GM11168 (cell line): ENCODE data around the gene CBFA2T2.
"Not testable (repeated sequence)": the region's sequence is repeated elsewhere in the genome, so short reads cannot be mapped to it uniquely, and the experiment has no call there.

Experiments used
- in situ Hi-C: fragments of 300-500 bp; cut with MboI; formaldehyde crosslinking; loops from one replicate; pipeline ENCODE4 v1.12.0; 2022; ENCODE audit warnings: low sequenced_read_pairs; ENCODE audit not compliant: unreplicated experiment

CBFA2T2 gene

DNA sequence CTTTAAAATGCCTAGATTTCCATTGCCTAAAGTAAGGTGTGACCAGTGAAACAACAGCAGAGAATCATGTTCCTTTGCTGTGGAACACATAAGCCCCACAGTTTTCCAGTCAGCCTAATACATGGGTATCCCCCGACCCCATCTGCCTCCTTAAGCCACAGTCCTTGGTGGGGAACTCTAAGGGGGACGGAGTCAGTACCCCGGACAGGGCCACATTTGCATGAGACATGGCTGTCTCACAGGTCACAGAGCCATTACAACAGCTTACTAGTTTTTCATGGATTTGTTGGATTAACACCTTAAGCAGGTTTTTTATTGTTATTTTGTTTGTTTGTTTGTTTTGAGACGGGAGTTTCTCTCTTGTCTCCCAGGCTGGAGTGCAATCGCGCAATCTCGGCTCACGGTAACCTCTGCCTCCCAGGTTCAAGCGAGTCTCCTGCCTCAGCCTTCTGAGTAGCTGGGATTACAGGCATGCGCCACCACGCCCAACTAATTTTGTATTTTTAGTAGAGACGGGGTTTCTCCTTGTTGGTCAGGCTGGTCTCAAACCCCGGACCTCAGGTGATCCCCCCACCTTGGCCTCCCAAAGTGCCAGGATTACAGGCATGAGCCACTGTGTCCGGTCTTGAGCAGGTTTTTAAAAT, 157.2 kb downstream of the CBFA2T2 start:
- in situ Hi-C loops: not testable (repeated sequence)

DNA sequence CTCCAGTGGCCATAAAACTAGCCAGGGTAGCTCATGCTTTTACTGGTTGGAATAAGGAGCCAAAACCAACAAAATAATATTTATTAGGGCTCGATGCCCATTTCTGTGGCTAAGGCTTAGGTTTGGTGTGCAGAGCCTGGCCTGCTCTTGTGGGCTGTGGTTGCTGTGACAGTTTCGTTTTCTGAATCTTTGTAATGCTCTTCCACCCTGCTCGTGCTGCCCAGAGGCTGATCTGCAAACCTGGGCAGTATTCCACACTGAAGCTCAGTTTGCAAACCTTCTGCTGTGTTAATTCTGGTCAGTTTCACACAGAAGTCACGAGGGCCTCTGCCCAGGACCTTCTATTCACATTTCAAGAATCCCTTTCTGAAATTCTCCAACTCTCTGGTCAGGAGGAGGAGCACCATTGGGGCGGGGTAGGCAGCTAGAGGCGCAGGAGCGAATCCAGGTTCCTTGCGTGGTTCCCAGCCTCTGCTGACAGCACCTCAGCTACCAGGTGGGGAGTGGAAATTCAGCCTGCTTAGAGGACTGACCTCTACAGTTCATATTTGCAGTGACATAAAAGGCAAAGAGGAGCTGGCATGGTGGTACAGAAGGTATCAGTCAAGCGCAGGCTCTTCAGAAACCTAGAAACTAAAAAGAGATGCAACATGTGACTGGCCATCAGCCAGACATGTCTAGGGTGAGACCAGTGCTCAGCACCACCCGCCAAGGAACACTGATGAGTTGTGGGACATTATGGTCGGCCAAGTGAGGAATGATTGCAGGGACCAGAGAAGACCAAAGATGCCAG, 157.9 kb downstream of the CBFA2T2 start:
- in situ Hi-C loops: no loop called here

DNA sequence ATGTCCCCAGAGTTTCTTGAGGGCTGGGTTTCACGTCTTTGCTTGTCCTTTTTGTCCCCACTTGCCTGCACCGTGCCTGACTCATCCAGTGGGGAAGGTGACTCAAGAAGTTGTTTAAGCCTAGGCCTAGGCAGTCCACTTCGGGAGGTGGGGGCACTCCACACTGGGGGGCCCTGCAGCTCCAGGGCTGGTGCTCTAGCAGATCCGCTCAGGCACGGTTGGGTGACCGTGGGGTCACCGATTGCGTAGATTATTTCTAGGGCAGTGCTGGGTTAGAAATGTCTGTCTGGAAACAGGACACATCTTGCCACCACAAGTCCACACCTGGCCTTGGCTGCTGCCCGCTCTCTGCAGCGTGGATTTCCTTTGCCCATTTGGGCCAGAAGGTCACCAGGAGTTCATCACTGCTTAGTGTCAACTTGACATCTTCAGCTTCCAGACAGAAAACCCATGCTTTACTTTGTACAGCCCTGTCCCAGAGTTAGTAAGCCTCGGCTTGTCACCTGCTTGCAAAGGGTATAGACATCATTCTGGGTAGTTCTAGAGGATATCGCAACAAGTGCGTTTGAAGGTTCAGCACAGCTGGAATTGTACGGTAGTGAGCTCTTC, 158.6 kb downstream of the CBFA2T2 start:
- in situ Hi-C loops: no loop called here

DNA sequence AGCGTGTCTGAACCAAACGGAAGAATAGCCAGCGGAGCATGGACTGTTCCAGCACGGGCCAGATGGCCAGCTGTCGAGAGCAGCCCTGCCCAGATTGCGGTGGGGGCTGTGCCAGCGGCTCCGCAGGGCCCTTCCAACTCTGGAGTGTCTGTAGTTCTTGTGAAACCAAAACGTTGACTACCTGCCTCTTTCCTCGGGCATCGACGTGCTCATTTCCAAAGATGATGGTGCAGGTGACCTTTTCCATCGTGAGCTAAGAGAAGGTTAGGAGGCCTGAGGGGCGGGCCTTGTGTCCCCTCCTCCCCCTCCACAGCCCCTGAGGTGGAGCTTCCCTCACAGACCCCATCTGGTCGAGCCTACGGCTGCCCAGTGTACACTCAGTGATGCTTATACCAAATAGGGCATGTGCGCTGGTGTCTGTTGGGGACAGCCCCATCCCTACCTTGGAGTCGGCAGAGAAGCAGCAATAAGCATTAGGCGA, 159.3 kb downstream of the CBFA2T2 start:
- in situ Hi-C loops: no loop called here

DNA sequence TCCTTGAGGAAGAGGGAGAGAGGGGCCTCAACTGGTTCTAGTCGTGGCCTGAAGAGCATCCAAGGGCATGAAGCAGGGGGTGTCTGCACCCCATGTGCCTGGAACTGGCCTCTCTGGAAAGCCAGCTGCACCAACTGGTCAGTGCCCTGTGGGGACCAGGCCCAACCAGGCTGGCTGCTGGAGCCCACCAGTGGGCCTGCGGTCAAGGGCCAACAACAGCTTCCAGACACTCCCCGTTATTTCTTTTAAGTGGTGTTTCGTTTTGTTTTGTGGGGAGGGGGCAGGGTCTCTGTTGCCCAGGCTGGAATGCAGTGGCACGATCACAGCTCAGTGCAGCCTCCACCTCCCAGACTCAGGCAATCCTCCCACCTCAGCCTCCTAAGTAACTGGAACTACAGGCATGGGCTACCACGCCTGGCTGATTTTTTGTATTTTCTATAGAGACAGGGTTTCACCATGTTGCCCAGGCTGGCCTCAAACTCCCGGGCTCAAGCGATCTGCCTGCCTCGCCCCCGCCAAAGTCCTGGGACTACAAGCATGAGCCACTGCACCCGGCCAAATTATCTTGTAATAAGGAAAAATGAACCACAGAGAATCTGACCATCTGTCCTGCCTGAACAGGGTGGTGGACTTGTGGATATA, 160.3 kb downstream of the CBFA2T2 start:
- in situ Hi-C loops: loop anchor here (5.0 kb wide), 1 partner anchor 183 kb away; no protein-coding TSS in a partner anchor

DNA sequence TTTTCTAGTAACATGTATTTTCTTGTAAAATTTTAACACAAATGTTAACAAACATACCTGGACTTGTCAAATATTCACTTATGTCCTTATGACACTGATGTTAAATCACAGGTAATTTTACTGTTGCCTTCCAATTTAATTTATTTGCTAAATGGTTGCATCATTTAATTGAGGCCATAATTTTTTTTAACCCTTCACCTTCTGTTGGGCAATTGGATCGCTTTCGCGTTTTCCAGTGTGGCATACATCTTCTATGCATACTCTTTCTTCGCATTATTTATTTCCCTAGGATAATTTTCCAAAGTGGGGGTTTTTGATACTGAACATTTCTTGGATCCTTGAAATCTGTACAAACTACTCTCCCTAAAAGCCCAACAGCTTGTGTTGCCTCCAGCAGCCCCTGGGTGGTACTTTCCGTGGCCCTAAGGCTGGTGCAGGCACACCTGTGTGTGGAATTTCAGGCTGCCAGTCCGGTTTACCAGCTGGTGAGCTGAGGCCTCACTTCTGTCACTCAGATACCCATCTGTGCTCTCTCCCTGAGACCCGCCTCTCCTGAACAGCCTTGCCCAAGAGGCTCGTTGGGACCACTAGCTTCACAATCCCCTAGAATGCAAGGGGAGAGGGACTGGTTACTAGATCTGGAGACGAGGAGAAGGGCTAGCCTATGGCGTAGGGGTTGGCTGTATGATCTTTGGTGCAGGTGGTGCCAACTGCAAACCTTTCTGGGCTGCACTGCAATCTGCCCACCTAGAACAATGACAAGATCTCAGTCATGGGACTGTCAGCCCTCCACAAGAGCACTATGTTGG, 161.1 kb downstream of the CBFA2T2 start:
- in situ Hi-C loops: loop anchor here (5.0 kb wide), 1 partner anchor 184 kb away; no protein-coding TSS in a partner anchor

DNA sequence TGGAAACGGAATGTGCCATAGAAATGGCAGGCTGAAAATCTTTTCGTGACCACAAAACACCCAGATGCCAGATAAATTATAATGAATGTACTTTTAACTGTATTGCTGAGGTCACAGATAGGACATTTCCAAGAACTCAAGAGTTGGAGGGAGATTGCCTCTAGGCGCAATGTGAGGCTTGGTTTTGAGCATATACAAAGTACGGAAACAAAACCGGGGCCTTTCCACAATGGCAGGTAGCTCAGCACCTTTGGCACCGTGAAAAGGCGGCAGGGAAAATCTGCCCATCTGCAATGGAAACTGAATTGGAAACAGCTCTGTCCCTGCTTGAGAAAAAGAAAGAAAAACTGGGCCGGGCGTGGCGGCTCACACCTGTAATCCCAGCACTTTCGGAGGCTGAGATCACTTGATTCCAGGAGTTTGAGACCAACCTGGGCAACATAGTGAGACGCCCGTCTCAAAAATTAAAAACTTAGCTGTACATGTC, 161.7 kb downstream of the CBFA2T2 start:
- in situ Hi-C loops: loop anchor here (5.0 kb wide), 1 partner anchor 184 kb away; no protein-coding TSS in a partner anchor

DNA sequence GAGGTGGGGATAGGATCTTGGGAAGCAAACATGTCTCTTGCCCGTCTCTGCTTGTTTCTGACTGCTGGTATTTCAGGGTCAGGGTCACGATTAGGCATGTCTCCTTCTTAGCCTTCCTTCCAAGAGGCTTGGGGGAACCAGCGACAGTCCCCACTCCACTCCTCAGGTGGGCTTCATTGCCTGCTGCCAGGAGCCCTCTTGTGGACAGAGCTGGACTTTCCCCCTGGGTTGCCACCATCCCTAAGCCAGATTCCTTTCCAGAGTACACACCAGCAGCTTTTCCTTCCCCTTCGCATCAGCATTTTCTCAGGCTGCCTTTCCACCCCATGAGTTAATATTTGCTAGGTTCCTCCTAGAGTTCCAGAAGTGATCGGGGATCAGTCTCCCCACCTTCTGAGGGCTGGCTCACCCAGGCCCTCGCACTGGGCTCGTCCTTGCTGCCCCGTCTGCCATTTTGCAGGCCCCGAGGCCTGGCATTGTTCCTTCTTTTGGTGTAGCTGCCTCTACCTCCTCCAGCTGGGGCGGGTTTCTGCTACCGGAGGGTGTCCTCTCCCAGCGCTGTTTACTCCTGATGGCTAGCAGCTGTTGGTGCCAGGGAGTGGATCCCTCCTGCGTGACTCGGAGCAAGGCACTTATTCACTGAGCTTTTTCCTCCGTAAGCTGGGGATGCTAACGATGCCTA, 163.5 kb downstream of the CBFA2T2 start:
- in situ Hi-C loops: loop anchor here (5.0 kb wide), 1 partner anchor 186 kb away; no protein-coding TSS in a partner anchor

DNA sequence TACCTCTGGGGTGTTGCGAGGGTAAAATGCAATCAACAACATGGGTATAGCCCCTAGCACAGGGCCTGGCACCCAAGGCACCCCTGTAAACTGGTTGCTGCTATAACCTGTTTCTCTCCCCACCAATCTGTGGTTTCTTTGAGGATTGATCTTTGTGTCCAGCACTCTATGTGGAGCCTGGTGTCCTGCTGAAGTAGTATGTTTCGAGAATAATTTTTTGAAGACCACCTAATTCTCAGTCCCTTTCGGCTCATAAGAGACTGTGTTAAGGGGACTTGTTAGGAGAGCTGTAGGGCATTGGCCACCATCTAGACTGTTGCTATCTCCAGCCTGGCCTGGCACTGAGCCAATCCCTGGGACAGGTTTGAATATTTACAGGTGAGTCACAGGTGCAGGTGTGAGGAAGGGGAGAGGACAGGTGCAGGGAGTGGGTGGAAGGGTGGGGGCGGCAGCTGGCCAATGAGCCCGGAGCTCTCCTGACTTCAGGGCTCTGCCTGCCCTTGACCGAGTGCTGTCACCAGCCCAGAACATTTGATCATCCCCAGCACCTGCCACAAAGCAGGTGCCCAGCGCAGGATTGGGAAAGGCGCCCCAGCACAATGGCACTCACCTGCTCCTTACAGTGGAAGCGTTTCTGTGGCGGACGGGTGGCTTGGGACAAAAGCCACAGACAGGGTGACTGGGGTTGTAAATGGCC, 164.2 kb downstream of the CBFA2T2 start:
- in situ Hi-C loops: loop anchor here (5.0 kb wide), 1 partner anchor 187 kb away; no protein-coding TSS in a partner anchor

DNA sequence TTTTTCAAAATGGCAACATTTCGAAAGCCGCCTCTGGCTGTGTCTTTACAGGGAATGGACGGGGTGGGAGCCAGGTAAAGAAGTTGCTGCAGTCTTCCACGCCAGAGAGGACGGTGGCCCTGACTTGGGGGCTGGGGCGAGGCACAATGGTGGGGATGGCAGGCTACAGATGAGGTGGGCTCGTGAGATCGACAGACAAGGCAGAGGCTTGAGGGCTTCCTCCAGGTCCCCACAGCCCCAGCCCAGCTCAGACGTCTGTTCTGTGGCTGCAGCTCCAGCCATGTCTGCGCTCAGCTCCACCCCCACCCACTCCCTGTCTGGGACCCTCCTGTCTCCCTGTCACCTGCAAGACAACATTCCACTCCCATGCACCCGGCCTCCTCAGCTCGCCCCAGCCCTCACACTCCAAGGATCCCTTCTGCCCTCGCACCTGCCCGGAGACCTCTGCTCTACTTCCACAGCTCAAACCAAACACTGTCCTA, 164.8 kb downstream of the CBFA2T2 start:
- in situ Hi-C loops: loop anchor here (5.0 kb wide), 1 partner anchor 187 kb away; no protein-coding TSS in a partner anchor

DNA sequence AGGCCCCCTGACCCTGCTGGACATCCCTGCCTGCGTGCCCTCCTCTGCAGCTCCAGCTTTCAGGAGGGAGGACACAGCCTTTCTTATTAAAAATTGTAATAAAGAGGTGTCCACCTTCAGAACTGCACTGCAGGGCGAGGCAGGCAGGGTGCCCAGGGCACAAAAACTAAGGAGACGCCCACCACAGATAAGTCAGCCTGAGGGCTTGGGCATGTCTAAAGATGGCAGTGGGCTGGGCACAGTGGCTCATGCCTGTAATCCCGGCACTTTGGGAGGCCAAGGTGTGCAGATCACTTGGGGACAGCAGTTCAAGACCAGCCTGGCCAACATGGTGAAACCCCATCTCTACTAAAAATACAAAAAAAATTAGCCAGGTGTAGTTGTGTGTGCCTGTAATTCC, 165.3 kb downstream of the CBFA2T2 start:
- in situ Hi-C loops: no loop called here

DNA sequence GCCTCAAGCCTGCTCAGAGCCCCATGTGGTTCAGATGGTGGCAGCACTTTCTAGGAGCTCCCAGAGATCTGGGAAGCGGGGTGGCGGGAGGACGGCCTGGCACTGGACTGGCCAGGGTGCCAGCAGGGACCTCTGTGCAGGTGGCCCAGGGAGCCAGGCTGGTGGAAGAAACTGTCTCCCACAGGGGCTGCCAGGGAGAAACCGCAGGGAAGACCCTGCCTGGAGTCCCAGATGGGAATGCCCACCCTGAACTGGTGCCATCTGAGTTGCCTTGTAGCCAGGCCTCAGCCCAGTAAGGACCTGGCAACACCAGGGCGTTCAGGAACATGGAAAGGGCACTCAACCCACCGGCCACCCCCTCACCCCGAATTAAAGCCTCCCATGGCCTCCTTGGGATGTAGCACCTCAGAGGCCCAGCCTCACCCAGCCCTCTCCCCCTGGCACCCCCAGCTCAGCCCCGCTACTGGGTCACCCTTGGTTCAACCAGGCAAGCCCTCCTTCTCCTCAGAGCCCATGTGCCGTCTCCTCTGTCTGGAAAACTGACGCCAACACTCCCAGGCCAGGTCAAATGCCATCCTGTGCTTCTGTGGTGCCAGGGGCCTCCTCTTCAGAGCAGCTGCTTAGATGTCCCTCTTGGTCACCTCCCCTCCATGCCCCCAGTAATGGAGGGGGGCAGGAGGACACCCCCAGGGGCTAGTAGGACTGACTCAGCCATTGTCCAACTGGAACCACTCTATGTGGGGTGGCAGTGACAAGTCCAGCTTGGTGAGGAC, 166.3 kb downstream of the CBFA2T2 start:
- in situ Hi-C loops: no loop called here

DNA sequence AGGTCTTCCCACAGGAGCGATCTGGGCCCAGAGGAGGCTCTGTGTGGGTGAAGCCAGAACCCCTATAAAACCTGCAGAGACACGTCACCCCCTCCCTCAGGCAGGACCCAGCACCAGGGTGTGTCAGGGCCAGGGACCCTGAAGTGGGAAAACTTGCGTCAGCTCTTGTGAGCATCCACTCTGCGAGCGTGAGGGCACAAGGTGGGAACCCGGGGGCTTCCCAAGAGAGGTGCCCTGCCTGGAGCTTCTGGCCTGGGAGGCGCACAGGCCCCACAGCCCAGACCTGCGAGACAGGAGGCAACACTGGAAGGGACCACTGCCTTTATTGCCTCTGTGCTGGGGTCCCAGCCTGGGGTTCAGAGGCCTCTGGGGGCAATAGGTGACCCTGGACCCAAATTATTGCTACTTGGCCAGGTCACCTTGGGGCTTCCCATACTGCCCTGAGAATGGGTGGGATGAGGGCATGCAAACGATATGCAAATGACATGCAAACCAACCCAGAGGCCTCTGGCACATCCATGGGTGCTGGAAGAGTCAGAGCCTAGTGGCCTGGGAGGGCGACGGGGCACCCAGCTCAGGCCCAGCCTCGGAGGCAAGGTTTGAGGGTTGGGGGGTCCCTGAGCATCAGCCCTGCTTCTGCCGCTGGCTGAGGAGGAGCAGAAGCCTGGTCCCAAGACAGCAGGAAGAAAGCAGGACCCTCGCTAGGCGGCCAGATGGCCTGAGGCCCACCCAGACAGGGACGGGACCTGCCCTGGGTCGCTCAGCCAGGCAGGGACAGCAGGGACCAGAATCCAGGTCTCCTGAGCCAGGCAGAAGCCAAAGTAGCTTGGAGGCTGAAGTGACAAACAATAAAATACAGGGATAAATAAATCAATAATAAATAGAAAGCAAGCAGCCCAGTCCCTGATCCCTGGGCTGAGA, 167.1 kb downstream of the CBFA2T2 start:
- in situ Hi-C loops: no loop called here

DNA sequence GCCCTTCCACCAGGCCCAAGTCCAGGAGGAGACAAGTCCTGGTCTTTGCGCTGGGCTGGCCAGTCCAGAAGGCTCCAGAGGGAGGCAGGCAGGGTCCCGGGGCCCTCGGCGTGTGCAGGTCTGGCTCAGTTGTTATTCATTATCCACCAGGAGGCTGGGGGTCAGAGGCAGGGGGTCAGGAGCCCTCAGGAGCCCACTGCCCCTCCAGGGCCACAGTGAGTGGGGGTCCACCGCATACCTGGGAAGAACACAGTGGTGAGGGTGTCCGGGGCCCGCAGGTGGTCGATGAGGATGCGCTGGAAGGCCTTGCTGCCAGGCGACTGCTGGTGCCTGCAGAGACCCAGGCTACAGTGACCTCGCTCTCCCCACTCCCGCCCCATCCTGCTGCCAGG, 167.8 kb downstream of the CBFA2T2 start:
- in situ Hi-C loops: no loop called here

DNA sequence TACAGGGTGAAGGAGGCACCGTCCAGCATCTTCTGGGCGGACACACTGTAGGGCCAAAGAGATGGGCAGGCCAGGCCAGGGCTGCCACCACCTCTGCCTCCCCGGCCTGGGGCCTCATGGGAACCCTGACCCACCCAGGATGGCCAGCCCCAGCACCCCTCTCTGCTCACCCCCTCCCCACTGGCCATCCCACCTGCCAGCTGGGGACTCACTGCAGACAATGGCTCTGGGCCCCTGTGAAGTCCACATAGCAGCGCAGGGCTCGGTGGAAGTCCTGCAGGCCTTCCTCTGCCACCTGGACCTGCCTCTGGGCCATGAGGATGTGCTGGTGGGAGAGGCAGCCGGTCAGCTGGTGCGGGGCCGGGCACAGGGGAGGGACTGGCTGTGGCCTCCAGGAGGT, 168.6 kb downstream of the CBFA2T2 start:
- in situ Hi-C loops: no loop called here

DNA sequence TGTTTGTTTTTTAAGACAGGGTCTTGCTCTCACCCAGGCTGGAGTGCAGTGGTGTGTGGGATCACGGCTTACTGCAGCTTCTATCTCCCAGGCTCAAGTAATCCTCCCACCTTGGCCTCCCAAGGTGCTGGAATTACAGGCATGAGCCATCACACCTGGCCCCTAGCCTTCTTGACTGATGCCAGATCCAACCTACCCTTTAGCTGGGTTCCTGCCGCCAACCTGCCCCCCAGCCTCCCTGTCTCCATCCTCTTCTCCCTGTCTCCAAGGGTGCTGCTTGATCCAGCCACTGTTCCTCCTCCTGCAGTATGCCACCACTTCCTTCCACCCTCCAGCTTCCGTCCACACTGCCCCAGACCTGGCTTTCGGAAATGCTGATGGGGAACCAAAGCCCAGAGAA, 169.0 kb downstream of the CBFA2T2 start:
- in situ Hi-C loops: no loop called here
